HEK293 (cell line): ENCODE results near the gene SORT1.
A peak's percentile ranks its signal among the peaks of the same experiment; 100 is the strongest.

Source experiments
- BCL11A ChIP-seq: fragments of 450-650 bp; formaldehyde crosslinking; IDR thresholded peaks from 2 replicates; pipeline ENCODE4 v1.5.1; 2016; ENCODE audit warnings: low read depth, missing biosample characterization, missing genetic modification characterization
- GFI1B ChIP-seq: fragments of 450-650 bp; formaldehyde crosslinking; IDR thresholded peaks from 2 replicates; pipeline ENCODE4 v1.5.1; 2016; ENCODE audit warnings: missing biosample characterization, missing genetic modification characterization
- GLIS1 ChIP-seq: fragments of 450-650 bp; formaldehyde crosslinking; IDR thresholded peaks from 2 replicates; pipeline ENCODE4 v1.5.1; 2016; ENCODE audit warnings: missing biosample characterization, missing genetic modification characterization
- HOXC10 ChIP-seq: sonication (generic); formaldehyde crosslinking; IDR thresholded peaks from 2 replicates; pipeline ENCODE4 v1.8.1; 2023; ENCODE audit warnings: mild to moderate bottlenecking, missing genetic modification reagents
- KLF16 ChIP-seq: fragments of 450-650 bp; formaldehyde crosslinking; IDR thresholded peaks from 2 replicates; pipeline ENCODE4 v1.5.1; 2017; ENCODE audit warnings: missing biosample characterization, missing genetic modification characterization
- PRDM10 ChIP-seq: fragments of 450-650 bp; formaldehyde crosslinking; IDR thresholded peaks from 2 replicates; pipeline ENCODE4 v1.5.1; 2016; ENCODE audit warnings: missing biosample characterization, missing genetic modification characterization
- ZBTB11 ChIP-seq: fragments of 450-650 bp; formaldehyde crosslinking; conservative IDR thresholded peaks from 2 replicates; pipeline ENCODE4 v1.5.1; 2016; ENCODE audit warnings: low read depth, missing biosample characterization, missing genetic modification characterization
- ZBTB48 ChIP-seq: fragments of 450-650 bp; formaldehyde crosslinking; IDR thresholded peaks from 2 replicates; pipeline ENCODE4 v1.5.1; 2016; ENCODE audit warnings: missing biosample characterization, missing genetic modification characterization
- ZNF133 ChIP-seq: fragments of 450-650 bp; formaldehyde crosslinking; IDR thresholded peaks from 2 replicates; pipeline ENCODE4 v1.5.1; 2016; ENCODE audit warnings: missing biosample characterization, missing genetic modification characterization
- ZNF146 ChIP-seq: fragments of 450-650 bp; formaldehyde crosslinking; IDR thresholded peaks from 2 replicates; pipeline ENCODE4 v1.5.1; 2016; ENCODE audit warnings: missing biosample characterization, missing genetic modification characterization
- ZNF155 ChIP-seq: fragments of 450-650 bp; formaldehyde crosslinking; IDR thresholded peaks from 2 replicates; pipeline ENCODE4 v1.5.1; 2016; ENCODE audit warnings: missing biosample characterization, missing genetic modification characterization
- ZNF16 ChIP-seq: fragments of 450-650 bp; formaldehyde crosslinking; IDR thresholded peaks from 2 replicates; pipeline ENCODE4 v1.5.1; 2016; ENCODE audit warnings: low read depth, missing biosample characterization, missing genetic modification characterization
- ZNF335 ChIP-seq: fragments of 450-650 bp; formaldehyde crosslinking; conservative IDR thresholded peaks from 2 replicates; pipeline ENCODE4 v1.5.1; 2016; ENCODE audit warnings: missing biosample characterization, missing genetic modification characterization
- ZNF391 ChIP-seq: fragments of 450-650 bp; formaldehyde crosslinking; IDR thresholded peaks from 2 replicates; pipeline ENCODE4 v1.5.1; 2016; ENCODE audit warnings: low read depth, missing biosample characterization, missing genetic modification characterization, borderline replicate concordance
- ZNF394 ChIP-seq: fragments of 450-650 bp; formaldehyde crosslinking; IDR thresholded peaks from 2 replicates; pipeline ENCODE4 v1.5.1; 2016; ENCODE audit warnings: missing biosample characterization, missing genetic modification characterization, mild to moderate bottlenecking, moderate library complexity, borderline replicate concordance
- ZNF404 ChIP-seq: fragments of 450-650 bp; formaldehyde crosslinking; IDR thresholded peaks from 2 replicates; pipeline ENCODE4 v1.5.1; 2017; ENCODE audit warnings: missing biosample characterization, missing genetic modification characterization
- ZNF48 ChIP-seq: fragments of 450-650 bp; formaldehyde crosslinking; IDR thresholded peaks from 2 replicates; pipeline ENCODE4 v1.5.1; 2016; ENCODE audit warnings: missing biosample characterization, missing genetic modification characterization
- ZNF544 ChIP-seq: fragments of 450-650 bp; formaldehyde crosslinking; IDR thresholded peaks from 2 replicates; pipeline ENCODE4 v1.5.0; 2017; ENCODE audit warnings: missing biosample characterization, missing genetic modification characterization
- ZNF549 ChIP-seq: fragments of 450-650 bp; IDR thresholded peaks from 2 replicates; pipeline ENCODE4 v1.5.1; 2018; ENCODE audit warnings: missing biosample characterization, missing genetic modification characterization, mild to moderate bottlenecking, inconsistent platforms, moderate library complexity
- ZNF626 ChIP-seq: fragments of 450-650 bp; sonication (Bioruptor Pico); formaldehyde crosslinking; IDR thresholded peaks from 2 replicates; pipeline ENCODE4 v1.5.1; 2018; ENCODE audit warnings: missing biosample characterization, missing genetic modification characterization, inconsistent platforms
- ZNF629 ChIP-seq: fragments of 450-650 bp; formaldehyde crosslinking; IDR thresholded peaks from 2 replicates; pipeline ENCODE4 v1.5.1; 2017; ENCODE audit warnings: missing biosample characterization, missing genetic modification characterization
- ZNF76 ChIP-seq: fragments of 450-650 bp; formaldehyde crosslinking; IDR thresholded peaks from 2 replicates; pipeline ENCODE4; 2016; ENCODE audit warnings: low read depth, missing biosample characterization, missing genetic modification characterization, borderline replicate concordance
- ZNF792 ChIP-seq: fragments of 450-650 bp; formaldehyde crosslinking; IDR thresholded peaks from 2 replicates; pipeline ENCODE4 v1.5.1; 2016; ENCODE audit warnings: missing biosample characterization, missing genetic modification characterization
- ZNF843 ChIP-seq: fragments of 450-650 bp; formaldehyde crosslinking; IDR thresholded peaks from 2 replicates; pipeline ENCODE4 v1.5.1; 2016; ENCODE audit warnings: missing biosample characterization, missing genetic modification characterization
- ZSCAN30 ChIP-seq: fragments of 450-650 bp; IDR thresholded peaks from 2 replicates; pipeline ENCODE4 v1.5.1; 2018; ENCODE audit warnings: missing biosample characterization, mild to moderate bottlenecking, missing genetic modification characterization, moderate library complexity
- TF ChIP-seq, protein P1 (sequence below): fragments of 450-650 bp; formaldehyde crosslinking; IDR thresholded peaks from 2 replicates; pipeline ENCODE4 v1.5.1; 2016; ENCODE audit warnings: missing biosample characterization, missing genetic modification characterization
- TF ChIP-seq, protein P2 (sequence below): fragments of 450-650 bp; formaldehyde crosslinking; IDR thresholded peaks from 2 replicates; pipeline ENCODE4 v1.5.1; 2016; ENCODE audit warnings: missing biosample characterization, missing genetic modification characterization
- TF ChIP-seq, protein P3 (sequence below): fragments of 450-650 bp; formaldehyde crosslinking; IDR thresholded peaks from 2 replicates; pipeline ENCODE4 v1.5.1; 2017; ENCODE audit warnings: missing biosample characterization, missing genetic modification characterization

The SORT1 gene

DNA sequence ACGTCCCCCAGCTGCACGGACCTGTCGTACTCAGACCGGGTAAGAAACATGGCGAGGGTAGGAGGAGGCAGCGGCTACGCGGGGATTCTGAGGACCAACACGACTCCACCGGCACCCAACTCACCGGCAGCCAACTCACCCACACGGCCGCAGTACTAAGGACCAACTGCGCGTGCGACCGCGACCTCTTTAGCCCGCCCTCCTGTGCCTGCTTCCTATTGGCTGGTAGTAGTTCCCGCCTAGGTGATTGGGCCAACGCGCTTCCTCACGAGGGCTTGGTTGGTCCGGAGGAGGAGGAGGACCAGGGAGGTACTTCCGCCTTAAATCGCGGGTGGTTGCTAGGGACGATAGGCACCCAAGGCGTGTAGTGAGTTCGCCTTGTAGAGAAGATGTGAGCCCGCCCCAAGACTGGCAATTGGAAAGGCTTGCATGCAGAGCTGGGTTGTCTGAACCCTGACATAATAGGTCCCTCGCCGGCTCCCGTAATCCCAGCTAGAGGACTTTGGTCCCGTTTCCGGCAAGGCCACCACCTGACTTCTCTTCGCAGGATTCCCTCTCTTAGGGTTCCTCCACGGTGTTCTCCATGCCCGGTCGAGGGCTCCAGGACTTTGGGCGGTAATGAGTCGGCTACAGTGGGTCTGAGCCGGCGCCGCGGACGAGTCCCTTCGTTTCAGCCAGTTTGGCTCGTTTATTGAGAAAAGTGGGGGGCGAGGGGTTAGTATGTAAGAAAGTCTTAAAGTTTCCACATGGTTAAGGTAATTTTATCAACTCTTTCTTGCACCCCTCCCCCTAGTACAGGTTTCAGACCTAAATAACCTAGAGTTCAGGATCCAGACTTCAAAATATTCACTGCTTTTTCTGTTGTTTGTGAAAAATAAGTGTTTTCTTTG, 28.8 kb upstream of the SORT1 start, which contains the start of gene PSMA5 (continued):
- TF ChIP-seq ZNF843 (tag by site-specific recombination) (peak; percentile 3; the same call in 1 of the 2 replicates), ZNF394 (tag by site-specific recombination) (no peak), ZBTB48 (tag by site-specific recombination) (peak; percentile 100), ZNF391 (tag by site-specific recombination) (no peak), GLIS1 (tag by site-specific recombination) (peak; percentile 86), ZNF544 (tag by site-specific recombination) (no peak), ZNF133 (no peak), ZNF146 (no peak), BCL11A (tag by site-specific recombination) (no peak), ZBTB11 (peak; percentile 80), HOXC10 (CRISPR knock-in tag) (no peak), ZSCAN30 (peak; percentile 63; the same call in 1 of the 2 replicates), GFI1B (no peak), ZNF792 (tag by site-specific recombination) (no peak), PRDM10 (peak; percentile 96), ZNF629 (tag by site-specific recombination) (peak; percentile 39), ZNF626 (no peak), ZNF16 (no peak), KLF16 (tag by site-specific recombination) (0 out of 2 replicates have a peak, but pooled peaks have one; percentile 13), ZNF48 (tag by site-specific recombination) (no peak), ZNF155 (tag by site-specific recombination) (no peak), ZNF404 (tag by site-specific recombination) (no peak), ZNF335 (tag by site-specific recombination) (peak; percentile 99), ZNF549 (tag by site-specific recombination) (no peak), ZNF76 (tag by site-specific recombination) (no peak; the same call in 1 of the 2 replicates)
- TF ChIP-seq, protein P1, sequence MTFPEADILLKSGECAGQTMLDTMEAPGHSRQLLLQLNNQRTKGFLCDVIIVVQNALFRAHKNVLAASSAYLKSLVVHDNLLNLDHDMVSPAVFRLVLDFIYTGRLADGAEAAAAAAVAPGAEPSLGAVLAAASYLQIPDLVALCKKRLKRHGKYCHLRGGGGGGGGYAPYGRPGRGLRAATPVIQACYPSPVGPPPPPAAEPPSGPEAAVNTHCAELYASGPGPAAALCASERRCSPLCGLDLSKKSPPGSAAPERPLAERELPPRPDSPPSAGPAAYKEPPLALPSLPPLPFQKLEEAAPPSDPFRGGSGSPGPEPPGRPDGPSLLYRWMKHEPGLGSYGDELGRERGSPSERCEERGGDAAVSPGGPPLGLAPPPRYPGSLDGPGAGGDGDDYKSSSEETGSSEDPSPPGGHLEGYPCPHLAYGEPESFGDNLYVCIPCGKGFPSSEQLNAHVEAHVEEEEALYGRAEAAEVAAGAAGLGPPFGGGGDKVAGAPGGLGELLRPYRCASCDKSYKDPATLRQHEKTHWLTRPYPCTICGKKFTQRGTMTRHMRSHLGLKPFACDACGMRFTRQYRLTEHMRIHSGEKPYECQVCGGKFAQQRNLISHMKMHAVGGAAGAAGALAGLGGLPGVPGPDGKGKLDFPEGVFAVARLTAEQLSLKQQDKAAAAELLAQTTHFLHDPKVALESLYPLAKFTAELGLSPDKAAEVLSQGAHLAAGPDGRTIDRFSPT (tag by site-specific recombination), result no peak
- TF ChIP-seq, protein P2, sequence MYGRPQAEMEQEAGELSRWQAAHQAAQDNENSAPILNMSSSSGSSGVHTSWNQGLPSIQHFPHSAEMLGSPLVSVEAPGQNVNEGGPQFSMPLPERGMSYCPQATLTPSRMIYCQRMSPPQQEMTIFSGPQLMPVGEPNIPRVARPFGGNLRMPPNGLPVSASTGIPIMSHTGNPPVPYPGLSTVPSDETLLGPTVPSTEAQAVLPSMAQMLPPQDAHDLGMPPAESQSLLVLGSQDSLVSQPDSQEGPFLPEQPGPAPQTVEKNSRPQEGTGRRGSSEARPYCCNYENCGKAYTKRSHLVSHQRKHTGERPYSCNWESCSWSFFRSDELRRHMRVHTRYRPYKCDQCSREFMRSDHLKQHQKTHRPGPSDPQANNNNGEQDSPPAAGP (tag by site-specific recombination), result no peak
- TF ChIP-seq, protein P3, sequence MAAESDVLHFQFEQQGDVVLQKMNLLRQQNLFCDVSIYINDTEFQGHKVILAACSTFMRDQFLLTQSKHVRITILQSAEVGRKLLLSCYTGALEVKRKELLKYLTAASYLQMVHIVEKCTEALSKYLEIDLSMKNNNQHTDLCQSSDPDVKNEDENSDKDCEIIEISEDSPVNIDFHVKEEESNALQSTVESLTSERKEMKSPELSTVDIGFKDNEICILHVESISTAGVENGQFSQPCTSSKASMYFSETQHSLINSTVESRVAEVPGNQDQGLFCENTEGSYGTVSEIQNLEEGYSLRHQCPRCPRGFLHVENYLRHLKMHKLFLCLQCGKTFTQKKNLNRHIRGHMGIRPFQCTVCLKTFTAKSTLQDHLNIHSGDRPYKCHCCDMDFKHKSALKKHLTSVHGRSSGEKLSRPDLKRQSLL (tag by site-specific recombination), result peak; percentile 62; the same call in 1 of the 2 replicates
